NCI-H146 (cell line): ENCODE measurements around the gene ZCCHC24.

Experiments
- DNase-seq: peaks from one replicate; lab custom pipeline; 2025; lab: John Stamatoyannopoulos, UW

ZCCHC24 gene

GRCh38 chr10:79431428-79431827 lies 14.0 kb downstream of the ZCCHC24 start:
- DNase-seq, result no peak

GRCh38 chr10:79430936-79431335 lies 14.5 kb downstream of the ZCCHC24 start:
- DNase-seq, result no peak

DNA sequence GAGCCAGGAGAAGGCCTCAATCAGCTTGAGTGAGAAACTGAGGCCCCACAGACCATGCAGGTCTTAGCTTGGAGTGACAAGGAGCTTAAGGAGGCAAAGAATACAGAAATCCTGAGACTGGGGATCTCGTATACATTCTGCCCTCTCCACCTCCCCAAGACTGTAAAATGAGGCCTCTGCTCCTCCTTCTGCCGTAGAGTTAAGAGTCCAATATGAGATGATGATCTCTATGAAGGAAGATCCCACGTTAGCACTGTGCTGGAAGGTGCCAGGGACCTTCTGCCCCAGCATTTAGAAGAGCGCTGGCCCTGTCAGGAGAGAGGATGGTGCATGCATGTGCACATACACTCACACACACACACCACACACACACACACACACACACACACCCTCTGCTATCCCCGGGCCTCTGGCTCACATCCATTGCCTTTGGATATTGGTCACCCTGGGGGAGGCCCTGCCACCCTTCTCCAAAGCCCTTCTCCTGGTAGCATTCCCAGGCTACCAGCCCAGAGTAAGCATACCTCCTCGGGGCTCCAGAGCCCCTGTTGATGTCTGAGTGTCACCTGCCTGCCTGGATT lies 15.0 kb downstream of the ZCCHC24 start:
- no peak for DNase-seq

DNA sequence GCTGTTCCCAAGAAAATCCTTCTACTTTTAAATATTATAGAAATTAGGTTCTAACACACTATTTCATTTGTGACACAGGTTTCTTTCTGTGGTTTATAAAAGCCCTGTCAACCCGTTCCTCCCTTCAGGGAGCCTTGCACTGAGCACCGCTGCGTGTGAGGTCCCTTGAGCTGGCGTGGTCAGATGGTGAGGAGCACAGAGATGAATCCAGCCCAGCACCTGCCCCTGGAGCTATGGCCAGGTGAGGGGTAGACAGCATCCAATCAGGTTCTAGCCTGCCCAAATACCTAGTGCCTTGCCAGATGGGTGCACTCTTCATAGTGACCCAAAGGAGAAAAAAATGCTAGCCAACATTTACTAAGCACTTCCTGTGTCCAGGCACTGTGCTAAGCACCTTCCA lies 15.7 kb downstream of the ZCCHC24 start:
- no peak for DNase-seq

DNA sequence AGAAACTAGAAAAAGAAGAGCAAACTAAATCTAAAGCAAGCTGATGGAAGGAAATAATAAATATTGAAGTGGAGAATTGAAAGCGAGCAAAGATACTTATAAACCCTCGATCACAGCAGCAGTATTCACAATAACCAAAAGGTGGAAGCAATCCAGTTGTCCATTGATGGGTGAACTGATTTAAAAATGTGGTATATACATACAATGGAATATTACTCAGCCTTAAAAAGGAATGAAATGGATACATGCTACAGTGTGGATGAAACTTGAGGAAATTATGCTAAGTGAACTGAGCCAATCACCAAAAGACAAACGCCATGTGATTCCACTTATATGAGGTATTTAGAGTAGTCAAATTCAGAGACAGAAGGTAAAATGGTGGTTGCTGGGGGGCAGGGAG lies 17.5 kb downstream of the ZCCHC24 start:
- no peak for DNase-seq

DNA sequence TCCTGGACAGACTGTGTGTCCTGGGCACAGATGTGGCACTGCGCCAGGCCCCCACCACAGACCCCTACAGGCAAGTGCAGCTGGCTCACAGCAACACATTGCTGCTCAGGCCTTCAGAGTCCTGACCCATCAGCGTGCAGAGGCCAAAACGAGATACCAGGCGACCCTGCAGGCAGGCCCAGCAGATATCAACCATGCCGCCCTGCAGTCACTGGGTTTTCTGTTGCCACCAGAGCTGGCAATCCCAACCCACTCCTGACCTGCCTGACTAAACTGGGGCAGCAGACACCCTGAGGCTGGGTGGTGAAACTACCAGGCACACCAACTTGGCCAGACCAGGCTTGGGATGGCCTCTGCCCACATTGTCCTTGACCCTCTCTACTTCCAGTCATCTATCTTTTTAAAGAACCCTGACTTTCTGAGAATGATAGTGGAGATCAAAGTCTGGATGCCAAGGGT lies 20.3 kb downstream of the ZCCHC24 start:
- no peak for DNase-seq

GRCh38 chr10:79424221-79425073 lies 21.0 kb downstream of the ZCCHC24 start:
- DNase-seq, result peak; percentile 43

DNA sequence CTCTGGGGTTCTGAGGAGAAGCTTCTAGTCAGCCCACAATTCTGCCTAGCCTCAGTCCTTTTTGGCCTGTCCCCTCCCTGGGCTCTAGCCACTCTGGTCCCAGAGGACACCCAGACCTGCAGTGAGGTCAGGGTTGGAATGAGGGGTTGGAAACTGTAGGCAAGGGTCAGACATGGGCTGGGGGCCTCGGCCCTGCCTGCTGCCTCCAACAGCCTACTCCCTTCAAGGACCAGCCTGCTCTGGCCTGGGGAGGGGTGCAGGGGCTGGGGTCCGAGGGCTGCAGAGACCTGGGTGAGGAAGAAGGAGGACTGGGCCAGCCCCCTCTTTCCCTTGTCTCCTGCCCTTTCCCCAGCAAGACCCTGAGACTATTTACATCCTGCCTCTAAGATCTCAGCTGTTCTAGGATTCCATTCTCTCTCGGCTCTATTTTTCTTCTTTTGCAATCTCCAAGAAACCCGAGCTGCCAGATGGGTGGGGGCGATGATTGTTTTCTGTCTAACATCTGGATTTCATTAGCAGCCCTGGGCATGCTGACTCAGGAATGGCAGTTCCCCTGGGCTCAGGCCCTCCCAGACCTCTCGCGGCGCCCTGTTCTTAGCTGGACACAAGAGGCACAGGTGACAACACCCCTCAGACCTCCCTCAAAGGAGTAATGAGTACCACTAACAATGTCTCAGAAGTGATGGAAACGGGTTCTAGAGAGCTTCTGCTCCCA lies 23.1 kb downstream of the ZCCHC24 start:
- no peak for DNase-seq

DNA sequence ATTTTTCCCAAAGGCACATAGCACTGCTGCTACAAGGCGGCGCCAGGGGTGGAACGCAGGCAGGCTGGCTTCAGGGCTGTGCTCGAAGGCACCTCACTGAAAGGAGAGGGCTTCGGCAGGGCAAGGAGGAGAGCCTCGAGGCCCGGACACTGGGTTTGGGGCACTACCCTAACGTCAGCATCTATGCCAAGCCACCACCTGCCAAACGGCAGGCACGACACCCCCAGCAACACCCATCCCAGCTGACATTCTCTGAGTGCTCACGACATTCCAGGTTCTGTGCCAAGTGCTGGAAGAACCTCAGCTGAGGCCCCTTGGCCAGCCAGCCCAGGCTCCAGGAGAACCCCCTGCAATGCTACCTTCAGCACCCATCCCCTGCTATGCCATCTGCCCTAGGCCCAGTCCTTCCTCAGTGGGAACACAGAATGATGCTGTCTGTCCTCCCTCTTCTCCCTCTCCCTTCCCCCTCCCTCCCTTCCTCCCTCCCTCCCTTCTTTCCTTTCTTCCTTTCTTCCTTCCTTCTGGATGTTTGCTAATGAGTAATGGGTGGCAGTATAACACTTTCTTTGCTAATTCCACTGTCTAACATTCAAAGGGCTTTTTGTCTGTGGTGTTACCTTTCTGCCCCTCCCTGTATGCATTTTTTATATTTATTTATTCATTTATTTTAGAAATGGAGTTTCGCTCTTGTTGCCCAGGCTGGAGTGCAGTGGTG lies 24.3 kb downstream of the ZCCHC24 start:
- DNase-seq, result no peak

GRCh38 chr10:79418886-79419595 lies 26.4 kb downstream of the ZCCHC24 start:
- no peak for DNase-seq

DNA sequence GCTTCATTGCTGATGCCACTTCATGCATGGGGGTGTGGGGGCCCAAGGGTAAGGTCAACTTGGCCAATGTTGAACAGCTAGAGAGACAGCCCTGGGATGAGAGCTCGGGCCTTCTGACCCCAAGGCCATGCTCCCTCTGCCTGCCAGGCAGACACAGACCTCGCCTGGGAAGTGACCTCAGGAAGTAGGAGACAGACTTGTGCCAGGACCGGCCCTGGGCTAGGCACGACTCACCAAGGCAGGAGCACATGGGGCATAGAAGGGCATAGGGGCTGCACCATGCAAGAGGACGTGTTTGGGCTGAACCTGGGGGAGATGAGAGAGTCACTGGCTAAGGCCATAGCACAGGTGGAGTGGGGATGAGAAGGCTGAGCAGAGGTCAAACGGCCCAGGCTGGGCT lies 27.1 kb downstream of the ZCCHC24 start:
- no peak for DNase-seq

DNA sequence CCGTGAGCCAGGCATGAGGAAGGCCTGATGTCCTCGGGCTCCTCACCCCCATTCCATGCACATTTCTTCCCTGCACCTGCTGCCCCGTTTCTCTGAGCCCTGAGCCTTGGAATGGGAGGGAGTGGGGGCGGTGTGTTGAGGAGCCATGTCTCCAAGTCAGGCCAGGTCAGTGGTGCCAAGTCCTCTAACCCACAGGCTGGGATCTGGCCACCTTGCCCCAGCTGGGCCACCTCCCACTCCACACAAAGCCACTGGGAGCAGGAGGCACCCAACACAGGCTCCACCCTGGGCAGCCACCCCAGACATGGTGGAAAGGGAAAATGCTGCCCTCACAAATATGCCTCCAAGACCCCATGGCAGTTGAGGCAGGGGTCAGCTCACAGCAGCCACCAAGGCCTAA lies 27.7 kb downstream of the ZCCHC24 start:
- no peak for DNase-seq

- no peak for DNase-seq
These were observed 28.2 kb downstream of the ZCCHC24 start for GRCh38 chr10:79417266-79417665.

- no peak for DNase-seq
These were observed 28.7 kb downstream of the ZCCHC24 start for GRCh38 chr10:79416578-79417255.

GRCh38 chr10:79415736-79416577 lies 29.5 kb downstream of the ZCCHC24 start:
- no peak for DNase-seq

DNA sequence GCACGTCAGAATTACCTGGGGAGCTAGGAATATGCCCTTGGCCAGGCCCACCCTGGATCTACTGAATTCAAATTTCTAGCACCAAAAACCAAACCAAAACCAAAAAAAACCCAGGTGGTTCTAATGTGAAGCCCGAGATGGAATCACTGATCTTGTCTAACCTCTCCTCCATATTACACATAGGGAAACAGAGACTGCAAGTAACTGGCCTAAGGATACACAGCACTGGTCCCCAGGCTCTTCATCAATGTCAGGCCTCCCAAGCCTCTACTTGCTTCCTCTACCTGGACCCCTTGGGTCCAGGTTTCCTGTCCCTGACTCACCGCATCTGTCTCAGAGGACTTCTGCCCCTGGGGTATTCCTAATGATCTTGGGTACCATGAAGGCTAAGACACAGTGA lies 30.7 kb downstream of the ZCCHC24 start:
- no peak for DNase-seq

DNA sequence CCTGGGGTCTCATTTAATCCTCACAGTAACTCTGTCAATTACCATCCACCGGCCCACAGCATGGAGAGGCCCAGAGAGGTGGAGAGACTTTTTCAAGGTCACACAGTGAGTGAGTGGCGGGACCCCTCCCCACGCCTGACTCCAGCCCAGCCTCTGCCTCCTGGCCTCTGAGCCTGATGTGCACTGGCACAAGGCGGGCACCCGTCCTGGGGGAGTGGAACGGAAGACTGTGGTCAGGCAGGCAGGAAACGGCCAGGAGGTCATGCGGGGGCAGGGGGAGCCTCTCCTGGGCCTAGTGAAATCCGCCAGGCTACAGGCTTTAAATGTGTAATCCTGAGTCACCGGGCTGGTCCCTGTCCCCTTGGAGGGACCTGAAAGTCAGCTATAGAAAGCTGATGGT lies 32.2 kb downstream of the ZCCHC24 start:
- no peak for DNase-seq

DNA sequence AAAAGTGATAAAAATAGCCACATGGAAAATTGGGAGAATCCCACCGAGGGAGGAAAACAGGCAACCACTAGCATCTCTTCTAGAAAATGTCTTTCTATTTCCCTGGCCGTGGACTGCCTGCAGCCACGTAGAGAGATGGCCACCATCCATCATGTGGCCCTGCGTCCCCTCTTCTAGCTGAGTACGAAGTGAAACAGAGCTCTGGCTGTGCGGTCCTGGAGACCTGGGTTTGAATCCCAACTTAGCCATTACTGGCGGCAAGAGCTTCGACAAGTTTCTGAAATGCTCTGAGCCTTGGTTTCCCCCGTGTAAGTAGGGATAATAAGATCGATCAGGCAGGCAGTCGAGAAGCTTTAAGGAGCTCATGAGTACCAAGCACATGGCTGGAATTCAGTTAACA lies 32.9 kb downstream of the ZCCHC24 start:
- no peak for DNase-seq

GRCh38 chr10:79411546-79412495 lies 33.6 kb downstream of the ZCCHC24 start:
- peak; percentile 18 for DNase-seq
